ENCODE results near the gene VRK1.
A peak's percentile ranks its signal among the peaks of the same experiment; 100 is the strongest.
"Not testable (repeated sequence)": the region's sequence is repeated elsewhere in the genome, so short reads cannot be mapped to it uniquely, and the experiment has no call there.

Gene VRK1

DNA sequence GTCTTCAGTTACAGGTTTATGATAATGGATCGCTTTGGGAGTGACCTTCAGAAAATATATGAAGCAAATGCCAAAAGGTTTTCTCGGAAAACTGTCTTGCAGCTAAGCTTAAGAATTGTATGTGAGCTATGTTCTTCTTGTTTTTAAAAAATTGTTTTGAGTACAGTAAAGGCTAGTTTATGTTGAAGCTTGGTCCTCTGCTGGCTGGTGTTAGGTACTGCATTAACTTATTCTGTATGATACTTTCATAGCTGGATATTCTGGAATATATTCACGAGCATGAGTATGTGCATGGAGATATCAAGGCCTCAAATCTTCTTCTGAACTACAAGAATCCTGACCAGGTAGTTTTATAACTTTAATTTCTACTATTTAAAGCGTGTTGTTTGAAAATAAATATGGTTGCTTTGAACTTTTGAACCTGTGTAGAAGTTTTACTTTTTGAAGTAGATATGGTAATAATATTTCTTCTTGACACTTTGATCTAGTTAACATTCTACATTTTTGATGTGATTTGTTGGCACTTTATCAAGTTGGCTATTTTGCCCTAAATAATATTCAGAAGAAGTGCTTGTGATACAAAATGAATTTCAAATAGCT lies 55.7 kb downstream of the VRK1 start:
- Mint-ChIP-seq H3K27me3 (no peaks in the 10 kb centered on the region), H3K4me1 (peaks cover 6% of the 10 kb centered on the region), H3K4me3 (no peak overlapping the region), H3K36me3 (peaks cover 28% of the 10 kb centered on the region), H3K9me3 (no peaks in the 10 kb centered on the region), H3K27ac (no peak overlapping the region)
- peak; percentile 58 for ATAC-seq (ENCODE audit: low read depth)
- no peak for DNase-seq (ENCODE audit: low spot score in 2 of 2)

DNA sequence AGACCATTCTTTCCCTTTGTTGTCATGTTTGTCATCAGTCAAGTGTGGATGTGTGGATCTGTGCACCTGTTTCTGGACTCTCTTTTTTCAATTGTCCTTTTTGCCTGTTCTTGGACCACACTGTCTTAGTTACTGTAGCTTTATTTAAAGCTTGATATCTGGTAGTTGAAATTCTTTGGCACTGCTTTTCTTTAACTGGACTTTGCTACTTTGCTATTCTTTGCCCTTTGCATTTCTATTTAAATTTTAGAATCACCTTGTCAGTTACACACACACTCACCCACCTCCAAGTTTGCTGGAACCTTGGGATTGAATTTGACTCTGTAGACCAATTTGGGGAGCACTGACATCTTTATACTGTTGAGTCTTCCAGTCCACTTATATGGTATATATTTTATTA lies 61.5 kb downstream of the VRK1 start:
- H3K9me3 Mint-ChIP-seq = no peaks in the 10 kb centered on the region
- DNase-seq (ENCODE audit: low spot score in 2 of 2) (no peak), ATAC-seq (ENCODE audit: low read depth) (no peak)
- H3K4me3 Mint-ChIP-seq = no peak overlapping the region
- H3K27ac Mint-ChIP-seq = no peak overlapping the region
- peaks cover 24% of the 10 kb centered on the region for H3K36me3 Mint-ChIP-seq
- no peaks in the 10 kb centered on the region for H3K27me3 Mint-ChIP-seq
- peaks cover 3% of the 10 kb centered on the region for H3K4me1 Mint-ChIP-seq

DNA sequence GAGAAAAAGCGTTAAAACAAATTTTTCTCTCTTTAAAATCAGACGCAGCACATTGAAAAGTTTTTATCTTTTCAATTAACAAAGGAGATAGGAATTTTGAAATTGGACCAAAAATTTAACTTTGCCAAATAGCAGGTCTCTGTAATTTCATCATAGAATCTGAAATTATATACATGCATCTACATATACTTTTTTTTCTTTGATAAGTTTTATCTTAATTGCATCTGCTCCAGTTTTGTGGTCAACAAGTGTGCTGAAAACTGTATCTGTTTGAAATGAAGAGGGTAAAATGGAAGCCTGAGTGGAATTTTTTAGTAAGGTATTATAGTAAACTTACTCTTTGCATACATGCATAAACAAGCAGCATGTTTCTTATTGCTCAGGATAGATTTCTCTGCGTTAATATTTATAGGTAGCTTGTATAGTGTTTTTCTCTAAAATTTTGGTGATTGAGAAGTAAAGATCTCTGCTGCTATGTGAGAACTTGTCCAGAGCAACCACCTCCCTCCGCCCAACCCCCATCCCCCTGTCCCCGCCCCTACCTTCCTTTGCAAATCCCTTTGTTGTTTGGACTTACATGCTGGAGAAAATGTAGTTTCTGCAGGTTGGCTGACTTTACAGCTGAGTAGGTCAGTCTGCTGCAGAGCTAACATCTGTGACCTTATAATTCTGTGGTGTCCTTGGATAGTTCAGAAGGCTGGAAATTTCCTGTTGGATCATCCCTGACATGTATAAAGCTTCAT lies 64.6 kb downstream of the VRK1 start:
- ATAC-seq (ENCODE audit: low read depth) (no peak), DNase-seq (ENCODE audit: low spot score in 2 of 2) (no peak)
- H3K4me1 Mint-ChIP-seq = peaks cover 3% of the 10 kb centered on the region
- H3K27me3 Mint-ChIP-seq = no peaks in the 10 kb centered on the region
- no peaks in the 10 kb centered on the region for H3K9me3 Mint-ChIP-seq
- no peak overlapping the region for H3K27ac Mint-ChIP-seq
- H3K36me3 Mint-ChIP-seq = peaks cover 41% of the 10 kb centered on the region
- H3K4me3 Mint-ChIP-seq = no peak overlapping the region

DNA sequence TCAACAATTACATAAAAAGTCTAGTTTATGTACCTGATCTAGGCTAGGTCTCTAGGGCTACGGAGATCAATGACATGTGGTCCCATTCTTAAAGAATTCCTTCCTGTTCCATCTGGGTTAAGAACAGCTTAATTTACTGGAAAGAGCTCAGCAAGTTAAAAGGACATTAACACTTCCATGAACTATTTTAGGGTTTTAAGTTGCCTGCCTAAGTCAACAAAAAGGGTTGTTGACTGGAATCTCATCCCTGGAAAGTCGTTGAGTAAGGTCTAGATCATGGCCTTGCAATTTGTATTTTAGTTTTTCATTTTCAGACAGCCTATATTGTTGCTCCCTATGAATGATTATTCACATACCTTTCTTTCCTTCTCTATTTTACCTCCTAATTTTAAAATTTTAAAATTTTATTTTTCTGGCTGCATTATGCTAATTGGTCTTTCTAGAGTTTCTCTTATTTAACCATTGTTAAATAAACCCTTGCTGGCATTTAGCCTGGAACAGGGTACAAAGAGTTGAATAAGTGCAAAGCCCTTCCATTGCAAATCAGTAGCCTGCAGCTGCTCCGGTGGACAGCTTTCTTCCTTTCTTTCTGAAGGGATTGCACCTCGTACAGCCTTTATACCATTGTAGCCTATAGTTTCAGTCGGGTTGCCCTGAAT lies 66.3 kb downstream of the VRK1 start:
- Mint-ChIP-seq H3K4me3 (no peak overlapping the region), H3K27me3 (no peaks in the 10 kb centered on the region), H3K36me3 (peaks cover 33% of the 10 kb centered on the region), H3K4me1 (peaks cover 3% of the 10 kb centered on the region), H3K27ac (no peak overlapping the region), H3K9me3 (no peaks in the 10 kb centered on the region)
- ATAC-seq (ENCODE audit: low read depth) (no peak), DNase-seq (ENCODE audit: low spot score in 2 of 2) (no peak)

DNA sequence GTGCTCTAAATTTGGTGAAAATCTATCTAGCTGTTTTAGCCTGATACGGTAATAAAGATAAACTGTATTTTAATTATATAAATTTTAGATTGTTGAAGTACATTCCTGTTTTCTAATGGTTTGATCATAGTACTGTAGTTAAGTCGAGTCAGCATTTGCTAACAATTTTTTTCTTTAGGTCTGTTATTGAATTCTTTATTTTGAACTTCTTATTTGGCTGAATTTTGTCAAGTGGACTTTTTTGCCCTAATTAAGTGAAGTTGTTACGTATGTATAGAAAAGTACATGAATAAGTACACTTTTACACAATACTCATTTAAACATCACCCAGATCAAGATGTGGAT lies 66.8 kb downstream of the VRK1 start:
- H3K27me3 Mint-ChIP-seq = no peaks in the 10 kb centered on the region
- no peaks in the 10 kb centered on the region for H3K9me3 Mint-ChIP-seq
- H3K36me3 Mint-ChIP-seq = peaks cover 30% of the 10 kb centered on the region

DNA sequence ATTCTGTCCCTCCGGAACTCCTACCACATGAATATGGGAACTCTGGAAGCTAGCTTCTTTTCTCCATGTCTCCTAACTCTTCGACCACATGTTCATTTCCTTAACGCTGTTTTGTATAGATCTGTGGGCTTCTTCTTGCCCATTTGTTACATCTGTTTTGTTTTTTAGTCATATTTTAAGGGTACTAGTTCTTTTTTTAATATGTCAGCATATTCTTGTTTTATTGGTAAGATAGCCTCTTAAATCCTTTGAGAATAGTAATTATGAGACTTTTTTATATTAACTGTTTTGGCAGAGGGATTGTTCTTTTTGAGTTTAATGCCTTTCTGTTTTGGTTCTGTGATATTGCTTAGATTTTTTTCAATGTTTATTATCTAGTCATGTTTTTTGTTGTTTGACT lies 70.5 kb downstream of the VRK1 start:
- H3K36me3 Mint-ChIP-seq = peaks cover 32% of the 10 kb centered on the region
- DNase-seq (ENCODE audit: low spot score in 2 of 2) (no peak), ATAC-seq (ENCODE audit: low read depth) (no peak)
- no peaks in the 10 kb centered on the region for H3K27me3 Mint-ChIP-seq
- H3K27ac Mint-ChIP-seq = no peak overlapping the region
- peaks cover 2% of the 10 kb centered on the region for H3K4me1 Mint-ChIP-seq
- no peak overlapping the region for H3K4me3 Mint-ChIP-seq
- H3K9me3 Mint-ChIP-seq = no peaks in the 10 kb centered on the region

More for the DNA sequence above, 66.8 kb downstream of the VRK1 start:
- Mint-ChIP-seq H3K4me3 (no peak overlapping the region), H3K27ac (no peak overlapping the region), H3K4me1 (peaks cover 3% of the 10 kb centered on the region)
- no peak for ATAC-seq (ENCODE audit: low read depth)
- DNase-seq (ENCODE audit: low spot score in 2 of 2) = no peak

DNA sequence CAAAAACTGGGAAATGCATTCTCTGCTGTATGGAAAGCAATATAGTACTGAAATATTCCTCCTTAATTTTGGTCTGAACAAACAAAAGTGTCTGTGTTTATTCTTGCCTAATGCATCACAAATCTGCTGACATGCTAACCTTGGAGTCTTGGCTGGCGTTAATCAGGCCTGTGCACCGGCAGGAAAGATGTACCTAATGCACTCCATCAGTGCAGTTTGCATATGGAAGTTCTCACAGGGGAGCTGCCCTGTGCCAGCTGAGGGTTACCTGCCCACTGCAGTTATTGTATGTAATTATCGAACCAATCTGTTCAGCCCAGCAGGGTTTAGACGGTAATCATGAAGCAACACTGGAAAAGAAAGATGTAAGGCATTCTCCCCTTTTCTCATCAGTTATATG lies 76.9 kb downstream of the VRK1 start:
- no peak overlapping the region for H3K27ac Mint-ChIP-seq
- peaks cover 2% of the 10 kb centered on the region for H3K4me1 Mint-ChIP-seq
- DNase-seq (ENCODE audit: low spot score in 2 of 2) (no peak), ATAC-seq (ENCODE audit: low read depth) (no peak)
- H3K9me3 Mint-ChIP-seq = no peaks in the 10 kb centered on the region
- H3K4me3 Mint-ChIP-seq = no peak overlapping the region
- H3K36me3 Mint-ChIP-seq = peaks cover 16% of the 10 kb centered on the region
- no peaks in the 10 kb centered on the region for H3K27me3 Mint-ChIP-seq

DNA sequence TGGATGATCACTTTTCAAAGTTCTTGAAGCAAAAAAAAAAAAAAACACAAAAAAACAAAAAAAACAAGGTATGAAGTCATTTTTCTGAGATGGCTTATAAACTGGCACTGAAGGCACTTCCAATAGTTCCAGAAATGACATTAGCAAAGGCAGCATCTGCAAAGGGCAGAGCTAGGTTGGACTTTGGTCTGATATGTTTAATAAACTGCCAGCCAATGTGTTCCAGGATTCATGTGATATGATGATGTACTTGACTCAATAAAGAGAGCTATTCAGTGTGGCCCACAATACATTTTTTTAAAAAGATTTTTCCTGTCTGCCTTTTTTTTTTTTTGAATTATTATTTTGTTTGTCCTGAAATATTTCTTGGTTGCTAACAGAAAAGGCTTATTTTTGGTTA lies 79.6 kb downstream of the VRK1 start:
- H3K27ac Mint-ChIP-seq = no peak overlapping the region
- H3K27me3 Mint-ChIP-seq = no peaks in the 10 kb centered on the region
- DNase-seq (ENCODE audit: low spot score in 2 of 2) (no peak), ATAC-seq (ENCODE audit: low read depth) (no peak)
- H3K9me3 Mint-ChIP-seq = peaks cover 1% of the 10 kb centered on the region
- H3K4me1 Mint-ChIP-seq = peaks cover 2% of the 10 kb centered on the region
- no peak overlapping the region for H3K4me3 Mint-ChIP-seq
- H3K36me3 Mint-ChIP-seq = peaks cover 17% of the 10 kb centered on the region

DNA sequence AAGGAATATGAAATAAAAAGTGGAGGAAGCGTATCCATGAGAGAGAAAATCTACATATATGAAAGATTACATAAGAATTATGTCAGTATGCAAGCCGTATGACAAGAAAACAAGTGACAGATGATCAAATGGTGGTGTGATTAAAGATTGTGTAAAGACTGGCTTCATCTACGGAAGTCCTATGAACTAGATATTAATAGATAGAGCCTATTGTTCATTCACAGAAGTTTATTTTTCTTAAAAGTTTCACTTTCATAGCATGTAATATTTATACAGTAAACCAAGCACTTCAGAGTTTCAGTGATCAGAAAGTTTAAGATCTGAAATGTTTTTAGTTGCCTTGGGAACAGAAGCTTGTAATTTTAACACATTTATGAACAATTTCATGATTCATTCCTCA lies 84.5 kb downstream of the VRK1 start:
- H3K4me1 Mint-ChIP-seq = peaks cover 2% of the 10 kb centered on the region
- H3K27me3 Mint-ChIP-seq = no peaks in the 10 kb centered on the region
- peak overlapping the region; percentile 47 for H3K27ac Mint-ChIP-seq
- DNase-seq (ENCODE audit: low spot score in 2 of 2) (no peak), ATAC-seq (ENCODE audit: low read depth) (no peak)
- no peak overlapping the region for H3K4me3 Mint-ChIP-seq
- H3K36me3 Mint-ChIP-seq = peaks cover 26% of the 10 kb centered on the region
- peaks cover 4% of the 10 kb centered on the region for H3K9me3 Mint-ChIP-seq

DNA sequence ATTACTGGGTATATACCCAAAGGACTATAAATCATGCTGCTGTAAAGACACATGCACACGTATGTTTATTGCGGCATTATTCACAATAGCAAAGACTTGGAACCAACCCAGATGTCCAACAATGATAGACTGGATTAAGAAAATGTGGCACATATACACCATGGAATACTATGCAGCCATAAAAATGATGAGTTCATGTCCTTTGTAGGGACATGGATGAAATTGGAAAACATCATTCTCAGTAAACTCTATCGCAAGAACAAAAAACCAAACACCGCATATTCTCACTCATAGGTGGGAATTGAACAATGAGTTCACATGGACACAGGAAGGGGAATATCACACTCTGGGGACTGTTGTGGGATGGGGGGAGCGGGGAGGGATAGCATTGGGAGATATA lies 86.8 kb downstream of the VRK1 start:
- not testable (repeated sequence) for H3K27ac Mint-ChIP-seq; H3K27me3 Mint-ChIP-seq; ATAC-seq (ENCODE audit: low read depth); DNase-seq (ENCODE audit: low spot score in 2 of 2); H3K4me3 Mint-ChIP-seq; H3K4me1 Mint-ChIP-seq; H3K9me3 Mint-ChIP-seq
- peaks cover 22% of the 10 kb centered on the region for H3K36me3 Mint-ChIP-seq

DNA sequence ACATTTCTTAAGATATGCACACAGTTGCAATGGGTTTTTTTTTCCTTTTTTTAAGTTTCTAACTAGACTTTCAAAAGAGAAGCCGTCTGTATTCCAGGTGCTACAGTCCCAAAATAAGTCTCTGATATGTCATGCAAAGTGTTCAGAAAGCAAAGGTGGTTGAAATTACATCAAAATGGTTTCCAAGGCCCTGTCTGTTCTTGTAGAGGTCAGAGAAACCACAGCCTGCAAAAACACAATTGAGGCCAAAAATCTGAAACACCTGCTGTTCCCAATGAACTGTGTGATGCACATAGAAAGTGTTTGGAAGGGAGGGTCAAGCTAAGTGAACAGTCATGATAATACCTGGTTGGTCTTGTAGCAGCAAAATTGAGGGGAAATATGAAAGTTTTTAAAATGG lies 91.0 kb downstream of the VRK1 start:
- H3K9me3 Mint-ChIP-seq = peaks cover 1% of the 10 kb centered on the region
- no peak overlapping the region for H3K4me3 Mint-ChIP-seq
- peaks cover 2% of the 10 kb centered on the region for H3K4me1 Mint-ChIP-seq
- no peak for ATAC-seq (ENCODE audit: low read depth)
- peaks cover 6% of the 10 kb centered on the region for H3K36me3 Mint-ChIP-seq
- H3K27ac Mint-ChIP-seq = no peak overlapping the region
- H3K27me3 Mint-ChIP-seq = no peaks in the 10 kb centered on the region
- no peak for DNase-seq (ENCODE audit: low spot score in 2 of 2)

DNA sequence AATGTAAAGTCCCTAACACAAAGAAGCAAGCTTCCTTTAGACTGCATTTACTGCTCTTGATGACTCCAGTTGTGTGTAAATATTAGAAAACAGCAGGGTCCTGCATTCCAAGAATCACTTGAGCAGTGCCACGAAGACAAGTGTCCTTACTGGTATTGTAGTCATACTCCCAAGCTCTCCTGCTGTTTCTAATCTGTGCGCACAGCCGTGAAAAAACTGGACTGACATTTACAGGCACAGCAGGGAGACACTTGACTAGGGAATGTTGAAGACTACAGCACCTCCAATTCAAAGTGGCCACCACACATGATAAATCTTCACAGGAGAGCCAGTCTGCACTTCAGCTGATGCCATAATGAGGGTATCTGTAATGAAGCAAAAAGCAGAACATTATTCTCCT lies 91.4 kb downstream of the VRK1 start:
- DNase-seq (ENCODE audit: low spot score in 2 of 2) = no peak

DNA sequence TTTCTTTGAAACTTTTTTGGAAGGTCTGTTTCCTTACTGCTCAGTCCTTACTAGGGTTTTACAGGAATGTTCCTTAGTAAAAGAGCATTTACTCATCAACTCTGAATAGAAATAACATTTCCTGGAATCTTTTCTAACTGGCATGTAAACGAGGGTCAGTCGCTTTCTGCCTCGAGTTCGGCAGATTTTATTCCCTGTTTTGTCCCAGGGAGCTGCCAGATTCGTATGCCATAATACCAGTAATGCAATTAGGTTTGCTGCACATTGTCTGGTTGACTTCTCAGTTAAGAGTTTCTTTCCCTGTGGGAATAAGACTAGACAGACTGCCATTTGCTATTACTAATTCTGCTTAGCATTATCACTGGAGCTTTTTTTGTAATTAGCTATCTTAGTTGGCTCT lies 91.9 kb downstream of the VRK1 start:
- ATAC-seq (ENCODE audit: low read depth) (no peak), DNase-seq (ENCODE audit: low spot score in 2 of 2) (no peak)
- Mint-ChIP-seq H3K4me1 (peaks cover 2% of the 10 kb centered on the region), H3K36me3 (peaks cover 7% of the 10 kb centered on the region), H3K9me3 (no peaks in the 10 kb centered on the region), H3K4me3 (no peak overlapping the region), H3K27me3 (no peaks in the 10 kb centered on the region), H3K27ac (no peak overlapping the region)

More for the DNA sequence above, 91.4 kb downstream of the VRK1 start:
- Mint-ChIP-seq H3K27ac (no peak overlapping the region), H3K9me3 (peaks cover 1% of the 10 kb centered on the region), H3K27me3 (no peaks in the 10 kb centered on the region), H3K4me3 (no peak overlapping the region), H3K36me3 (peaks cover 6% of the 10 kb centered on the region), H3K4me1 (peaks cover 2% of the 10 kb centered on the region)
- ATAC-seq (ENCODE audit: low read depth) = no peak

DNA sequence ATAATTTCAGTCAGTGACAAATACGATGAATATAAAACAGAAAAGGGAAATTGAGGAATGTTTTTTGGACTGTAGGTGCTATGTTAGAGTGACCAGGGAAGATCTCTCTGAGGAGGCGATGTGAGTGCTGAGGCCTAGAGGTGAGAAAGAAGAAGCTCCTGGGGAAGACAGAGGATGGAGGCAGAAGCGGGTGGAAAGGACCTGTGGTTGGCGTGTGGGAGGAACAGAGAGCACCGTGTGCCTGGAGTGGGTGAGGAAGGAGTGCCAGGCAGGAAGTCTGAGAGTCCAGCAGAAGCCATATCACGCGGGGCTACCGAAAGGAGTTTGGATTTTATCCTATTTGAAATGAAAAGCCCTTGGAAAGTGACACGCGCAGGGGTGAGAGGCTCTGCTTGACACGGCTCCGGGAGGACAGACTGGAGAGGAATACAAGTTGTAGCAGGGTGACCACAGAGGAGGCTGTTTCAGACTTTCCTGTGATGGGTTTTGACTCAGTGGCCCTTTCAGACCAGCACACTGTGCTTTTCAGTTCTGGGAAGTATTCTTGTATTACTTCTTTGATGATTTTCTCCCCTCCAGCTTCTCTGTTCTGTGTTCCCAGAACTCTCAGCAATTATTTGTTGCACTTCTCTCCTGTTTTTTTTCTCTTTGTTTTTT lies 96.9 kb downstream of the VRK1 start:
- no peak overlapping the region for H3K4me3 Mint-ChIP-seq
- H3K27ac Mint-ChIP-seq = no peak overlapping the region
- no peaks in the 10 kb centered on the region for H3K9me3 Mint-ChIP-seq
- H3K27me3 Mint-ChIP-seq = no peaks in the 10 kb centered on the region
- no peak for ATAC-seq (ENCODE audit: low read depth)
- peaks cover 5% of the 10 kb centered on the region for H3K36me3 Mint-ChIP-seq
- H3K4me1 Mint-ChIP-seq = peaks cover 15% of the 10 kb centered on the region
- DNase-seq (ENCODE audit: low spot score in 2 of 2) = no peak

All from memory B cell (primary cell).